ENCODE measurements around the gene ELAVL2.

The ELAVL2 gene

DNA sequence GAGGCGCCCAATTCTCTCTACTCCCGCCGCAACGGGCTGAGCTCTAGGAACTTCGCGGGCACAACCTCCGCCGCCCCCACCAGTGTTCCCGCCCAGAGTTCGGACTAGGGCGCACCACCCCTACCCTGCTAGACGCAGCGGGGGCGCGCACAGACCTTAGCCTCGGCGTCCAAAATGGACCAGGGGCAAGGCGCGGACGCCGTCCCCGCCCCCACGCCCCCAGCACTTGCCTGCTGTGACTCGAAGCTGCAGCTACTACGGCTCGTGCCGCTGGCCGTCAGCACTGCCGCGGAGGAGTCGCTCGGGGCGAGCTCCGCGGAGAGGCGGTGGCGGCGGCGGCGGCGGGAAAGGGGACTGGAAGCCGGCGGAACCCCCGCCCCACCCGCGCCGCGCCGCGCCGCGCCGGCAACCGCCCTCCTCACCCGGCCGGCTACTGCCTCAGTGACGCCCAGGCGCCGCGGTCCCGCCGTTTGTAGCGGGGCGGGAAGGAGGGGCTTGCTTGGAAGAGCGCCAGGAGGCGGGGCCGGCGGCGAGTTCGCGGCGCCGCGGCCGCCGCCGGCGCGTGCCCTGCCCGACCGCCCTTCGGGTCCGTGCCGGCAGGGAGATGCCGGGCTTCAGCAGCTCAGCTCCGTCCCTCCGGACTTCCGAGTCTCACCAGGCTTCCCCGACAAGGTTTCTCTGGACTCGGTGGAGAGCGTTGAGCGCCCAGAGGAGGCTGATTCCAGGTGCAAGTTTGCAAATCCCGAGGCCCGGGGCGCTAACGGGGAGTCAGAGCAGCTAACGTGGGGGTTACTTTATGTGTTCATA lies 4.5 kb downstream of the ELAVL2 start:
- DNase-seq, result peak; percentile 16

DNA sequence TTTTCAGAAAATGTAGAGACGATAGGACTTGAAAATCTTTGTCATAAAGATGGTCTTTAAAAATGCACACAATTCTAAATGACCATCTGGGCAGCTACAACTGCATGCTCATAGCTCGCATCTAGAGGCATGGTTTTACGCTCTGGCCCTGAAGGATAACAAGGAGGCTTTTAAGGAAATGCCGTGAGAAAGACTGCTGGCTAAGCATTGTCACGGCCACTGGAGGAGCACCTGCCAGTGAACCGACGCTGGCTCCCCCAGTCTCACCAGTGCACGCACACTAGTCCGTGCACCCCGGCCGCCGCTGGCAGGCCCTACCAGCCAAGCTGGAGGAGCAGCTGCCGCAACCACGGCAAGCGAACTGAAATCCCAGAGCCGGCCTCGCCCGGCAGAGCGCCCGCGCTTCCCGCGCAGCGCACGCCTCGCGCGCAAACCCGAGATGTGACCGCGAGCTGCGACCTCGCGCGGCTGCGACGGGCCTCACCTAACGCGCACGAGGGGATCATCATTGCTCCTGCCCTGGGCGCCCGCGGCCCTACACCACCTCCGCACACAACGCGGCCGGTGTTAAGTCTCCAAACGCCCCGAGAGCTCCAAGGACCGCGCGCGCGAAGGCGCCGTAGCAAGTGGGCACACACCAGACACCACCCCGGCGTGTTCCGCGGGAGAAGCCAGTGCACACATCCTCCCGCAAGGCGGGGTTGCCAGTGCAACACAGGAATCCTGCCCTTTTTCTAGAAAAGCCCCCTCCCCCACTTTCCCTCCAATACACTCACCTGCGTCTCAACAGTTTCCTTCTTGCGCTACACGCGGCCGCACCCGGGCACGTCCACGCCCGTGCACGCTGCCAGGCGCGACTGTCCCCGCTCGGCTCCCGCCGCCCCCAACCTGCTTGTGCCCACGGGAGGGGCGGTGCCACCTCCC lies 5.3 kb downstream of the ELAVL2 start:
- DNase-seq, result peak; percentile 19

DNA sequence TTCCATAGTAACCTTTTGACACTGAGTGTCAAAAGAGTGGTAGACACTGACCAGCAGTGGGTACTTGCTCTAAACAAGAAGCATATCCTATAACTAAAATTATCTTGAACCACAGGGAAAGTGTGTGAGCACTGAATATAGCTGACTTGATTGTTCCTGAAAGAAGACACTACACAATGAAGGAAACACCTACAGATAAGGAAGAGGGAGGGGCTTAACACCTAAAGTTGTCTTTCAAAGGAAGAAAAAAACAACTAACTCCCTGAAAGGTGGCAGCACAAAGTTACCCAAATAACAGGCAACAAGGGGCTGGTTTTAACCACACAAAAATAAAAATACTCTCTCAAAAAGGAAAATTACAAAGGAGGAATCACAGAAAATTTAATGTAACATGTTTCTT lies 6.6 kb downstream of the ELAVL2 start:
- no peak for DNase-seq

DNA sequence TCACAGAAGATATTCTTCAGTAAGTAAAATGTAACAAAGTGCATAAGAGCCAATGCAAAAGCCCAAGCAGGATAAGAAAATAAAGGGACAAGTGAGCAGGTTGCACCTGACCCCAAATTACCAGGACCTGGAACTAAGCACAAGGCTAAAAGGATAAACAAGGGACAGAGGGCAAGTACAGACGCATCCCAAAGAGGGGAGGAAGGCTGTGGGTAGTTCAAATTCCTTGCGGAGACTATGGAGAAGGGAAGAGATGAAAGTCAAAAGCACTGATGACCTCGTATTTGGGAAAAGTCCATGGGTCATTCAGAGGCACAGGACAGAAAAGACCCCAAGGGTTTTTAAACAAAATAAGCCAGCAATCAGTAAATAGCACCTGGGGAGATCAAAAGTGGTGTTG lies 11.8 kb downstream of the ELAVL2 start:
- DNase-seq, result no peak

DNA sequence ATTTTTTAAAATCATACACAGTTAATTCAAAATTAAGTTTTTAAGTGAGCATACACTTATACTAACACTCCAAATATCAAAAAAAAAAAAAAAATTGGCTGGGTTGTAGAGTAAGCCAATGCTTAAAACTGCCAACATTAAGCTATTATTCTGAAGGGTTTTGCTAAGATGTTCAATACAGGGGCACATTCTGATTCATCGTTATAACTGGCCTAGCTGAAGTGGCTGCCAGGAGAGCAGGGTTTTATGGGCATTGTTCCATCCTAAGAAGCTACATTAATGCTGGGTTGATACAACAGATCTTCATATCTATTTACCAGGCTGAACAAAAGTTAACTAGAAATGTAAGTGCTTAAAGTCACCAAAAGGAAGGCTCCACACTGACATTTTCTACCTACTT lies 13.4 kb downstream of the ELAVL2 start:
- peak; percentile 16 for DNase-seq

DNA sequence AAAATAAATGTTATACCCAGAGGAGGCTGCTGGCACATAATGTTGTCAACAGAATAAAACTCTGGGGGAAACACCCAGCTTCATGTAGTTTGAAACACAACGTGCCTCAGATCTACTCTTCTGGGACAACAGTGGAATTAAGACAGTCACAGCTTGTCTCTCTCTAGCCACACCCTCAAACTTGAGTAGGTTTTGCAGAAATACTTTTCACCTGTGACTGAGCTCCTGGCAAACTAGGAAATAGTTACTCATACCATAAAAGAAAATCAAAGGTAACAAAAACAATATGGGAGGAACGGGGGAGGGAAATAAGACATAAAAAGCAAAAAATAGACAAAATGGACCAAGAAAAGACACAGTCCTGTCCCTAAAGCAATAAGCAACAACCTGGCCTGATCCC lies 14.4 kb downstream of the ELAVL2 start:
- no peak for DNase-seq

DNA sequence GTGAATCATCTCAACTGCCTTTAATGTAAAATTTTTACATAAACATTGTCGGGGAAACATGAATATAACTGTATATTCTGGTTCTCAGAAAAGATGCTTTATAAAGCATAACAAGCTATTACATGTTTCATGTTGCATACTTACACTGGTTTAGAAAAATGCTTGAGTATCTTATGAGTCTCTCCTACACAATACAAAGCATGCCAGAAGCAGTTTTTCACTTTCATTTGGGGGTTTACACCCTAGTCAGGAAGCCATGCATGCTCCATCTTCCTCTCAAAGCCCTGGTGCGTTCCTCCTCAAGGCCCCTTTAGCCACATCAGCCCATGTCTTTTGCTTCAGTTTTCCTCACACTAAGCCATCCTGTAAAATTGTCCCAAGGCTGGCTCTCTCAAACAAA lies 22.8 kb downstream of the ELAVL2 start:
- DNase-seq, result no peak

DNA sequence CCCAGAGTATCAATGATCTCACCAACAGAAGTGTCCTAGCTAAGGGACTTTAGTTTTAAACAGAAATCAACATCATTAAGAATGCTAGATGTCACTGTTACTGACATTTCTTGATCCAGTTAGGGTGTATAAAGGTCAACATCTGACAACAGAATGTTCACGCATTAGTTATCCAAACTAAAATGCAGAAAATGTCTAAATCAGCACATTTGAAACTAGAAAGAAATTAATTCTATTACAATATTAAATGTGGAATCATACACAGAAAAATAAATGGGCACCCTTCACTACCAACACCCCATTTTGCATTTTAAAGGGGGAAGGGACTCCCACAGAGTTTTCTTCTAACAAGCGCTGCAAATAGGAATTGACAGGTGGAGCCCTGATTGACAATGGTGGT lies 24.5 kb downstream of the ELAVL2 start:
- no peak for DNase-seq

DNA sequence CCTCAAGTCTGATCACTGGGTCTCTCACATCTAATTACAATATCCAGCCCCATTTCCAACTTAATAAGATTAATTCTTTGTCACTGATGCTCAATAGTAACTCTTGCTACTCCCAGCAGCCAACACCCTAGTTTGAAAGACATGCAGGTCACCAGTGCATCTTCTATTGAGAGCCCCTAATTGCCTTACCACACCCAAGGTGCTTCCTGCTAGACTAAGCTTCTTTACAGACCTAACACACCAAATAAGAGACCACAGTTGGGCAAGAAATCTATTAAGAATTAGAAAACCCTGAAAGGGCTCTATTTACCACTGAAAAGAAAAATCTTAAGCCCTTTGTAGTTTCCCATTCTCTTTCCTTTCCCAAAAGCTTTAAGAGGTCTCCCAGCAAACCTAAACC lies 26.5 kb downstream of the ELAVL2 start:
- DNase-seq, result no peak

DNA sequence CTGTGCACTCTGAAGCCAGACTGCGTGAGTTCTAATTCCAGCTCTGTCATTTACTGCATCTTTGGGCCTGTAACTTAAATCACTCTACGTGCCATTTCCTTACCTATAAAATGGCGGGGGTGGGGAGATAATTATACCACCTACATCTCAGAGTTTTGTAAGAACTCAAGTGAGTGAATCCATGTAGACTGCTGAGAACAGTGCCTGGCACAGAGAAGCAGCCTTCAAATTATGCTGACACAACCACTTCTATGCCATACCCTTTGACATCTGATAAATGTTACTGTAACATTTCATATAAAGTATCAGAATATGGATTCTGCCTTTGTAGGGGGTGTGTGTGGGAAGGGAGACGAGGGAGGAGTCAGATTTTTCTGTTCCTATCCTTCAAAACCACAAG lies 27.7 kb downstream of the ELAVL2 start:
- no peak for DNase-seq

DNA sequence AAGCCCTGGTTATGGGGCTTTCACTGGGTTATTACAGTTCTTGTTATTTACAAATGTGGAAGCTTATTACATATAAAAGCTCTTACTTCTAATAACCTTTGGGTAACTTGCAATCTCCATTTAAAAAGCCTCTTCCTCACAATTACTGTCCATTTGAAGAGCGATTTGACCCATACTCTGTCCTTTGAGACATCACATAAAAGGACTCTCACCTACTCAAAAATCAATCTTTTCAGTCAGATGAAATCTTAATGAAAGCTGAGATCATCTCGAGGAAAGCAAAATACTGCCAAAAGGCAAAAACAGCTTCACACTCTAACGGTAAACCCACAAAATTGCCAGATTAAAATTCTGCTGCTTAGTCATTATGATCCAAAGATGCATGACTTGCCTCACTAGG lies 29.8 kb downstream of the ELAVL2 start:
- DNase-seq, result no peak

DNA sequence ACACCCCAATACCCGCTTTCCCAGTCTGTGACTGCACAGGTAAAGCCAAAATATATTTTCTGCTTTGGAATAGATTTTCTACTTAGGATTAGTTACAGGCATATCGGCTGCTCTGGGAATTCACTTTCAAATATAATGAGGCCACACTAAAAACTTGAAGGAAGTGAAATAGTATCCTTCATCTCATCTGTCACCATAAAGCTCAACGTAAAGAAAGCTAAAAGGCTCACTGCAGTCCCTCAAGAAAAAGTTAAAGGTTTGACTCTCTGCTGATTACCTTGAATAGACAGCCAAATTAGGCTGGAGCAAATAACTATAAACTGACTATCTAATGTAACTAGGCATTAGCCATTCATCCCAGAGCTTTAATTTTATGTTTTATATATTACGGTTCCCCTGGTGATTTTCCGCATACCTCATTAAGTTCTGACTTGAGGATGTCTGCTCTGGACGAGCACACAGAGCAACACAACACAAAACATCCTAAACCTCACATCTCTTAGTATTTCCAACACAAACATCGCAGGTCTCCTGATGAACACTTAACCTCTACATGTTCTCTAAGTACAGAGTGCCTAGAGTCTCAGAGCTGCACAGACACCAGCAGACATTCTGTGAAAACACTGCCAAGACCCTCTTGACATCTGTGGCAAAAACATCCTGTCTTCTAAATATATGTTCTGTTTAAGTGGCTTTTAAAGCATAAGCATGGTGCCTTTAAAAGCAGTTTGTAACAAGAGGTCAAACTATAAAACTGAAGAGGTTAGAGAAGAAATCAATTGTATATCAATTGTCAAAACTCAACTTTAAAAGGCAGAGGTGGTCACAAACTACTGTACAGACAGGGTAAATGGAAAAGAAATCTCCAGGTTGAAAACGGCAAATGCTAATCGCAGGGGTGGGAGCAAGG lies 35.4 kb downstream of the ELAVL2 start:
- no peak for DNase-seq

DNA sequence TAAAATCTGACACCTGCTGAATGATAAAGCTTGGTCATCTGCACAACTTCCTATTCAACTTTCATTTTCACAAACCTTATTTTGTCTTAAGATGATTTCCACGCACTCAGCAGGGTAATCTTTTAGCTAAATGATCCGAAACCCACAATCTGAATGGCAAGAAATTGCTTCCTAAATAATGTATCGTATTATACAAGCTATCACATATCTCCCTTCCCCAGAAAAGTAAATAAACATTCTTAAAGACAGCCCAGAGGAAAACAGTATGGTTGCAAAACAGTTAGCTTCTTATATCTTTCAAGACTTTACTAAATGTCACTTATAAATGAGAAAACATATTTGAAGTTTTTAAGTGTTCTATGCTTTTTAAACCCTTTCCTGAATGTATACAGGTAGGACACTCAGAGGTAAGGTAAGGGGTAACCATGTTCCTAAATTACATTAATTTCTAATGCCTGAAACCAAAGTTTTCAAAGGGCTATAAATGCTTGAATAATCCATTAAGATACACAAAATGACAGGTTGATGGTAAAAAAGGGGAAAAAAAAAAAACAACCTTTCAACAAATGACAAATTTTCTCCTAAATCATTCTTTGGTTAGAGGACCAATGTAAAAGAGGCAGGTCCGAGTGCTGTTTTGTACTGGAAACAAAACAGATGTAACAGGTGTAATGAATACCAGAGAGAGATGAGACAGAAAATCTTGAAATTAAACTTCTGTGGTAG lies 36.3 kb downstream of the ELAVL2 start:
- no peak for DNase-seq

DNA sequence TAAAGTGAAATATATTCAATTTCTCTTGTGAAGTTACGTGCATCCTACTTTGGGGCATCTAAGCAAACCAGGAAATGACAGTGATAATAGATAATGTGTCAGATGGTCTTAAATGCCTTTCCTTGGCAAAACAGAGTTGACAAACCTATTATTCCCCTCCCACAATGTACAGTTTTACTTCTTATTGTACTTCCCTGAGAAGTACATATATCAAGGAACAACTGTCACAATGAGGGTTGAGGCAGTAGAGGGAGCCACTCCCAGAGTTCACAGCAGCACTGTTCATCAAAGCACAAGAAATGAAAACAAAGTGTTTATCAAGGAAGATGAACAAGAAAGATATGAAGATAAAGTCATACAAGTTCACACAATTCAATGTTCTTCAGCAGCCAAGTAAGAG lies 41.1 kb downstream of the ELAVL2 start:
- DNase-seq, result no peak

DNA sequence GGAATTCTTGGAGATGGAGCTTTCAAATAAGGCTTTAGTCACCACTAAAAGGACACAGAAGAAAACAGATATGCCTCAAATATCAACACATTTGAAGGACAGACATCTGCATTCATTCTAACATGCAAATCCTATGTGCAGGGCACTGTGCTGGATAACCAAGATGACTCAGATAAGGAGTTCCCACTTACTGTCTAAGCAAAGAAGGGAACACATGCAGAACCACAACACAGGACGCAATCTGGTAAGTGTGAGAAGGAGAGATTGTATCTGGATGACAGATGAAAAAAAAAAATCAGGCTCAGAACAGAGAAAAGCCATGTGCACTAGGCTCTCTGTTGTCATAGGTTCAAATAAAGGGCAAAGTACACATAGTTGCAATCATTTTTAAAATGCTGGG lies 42.5 kb downstream of the ELAVL2 start:
- DNase-seq, result no peak

DNA sequence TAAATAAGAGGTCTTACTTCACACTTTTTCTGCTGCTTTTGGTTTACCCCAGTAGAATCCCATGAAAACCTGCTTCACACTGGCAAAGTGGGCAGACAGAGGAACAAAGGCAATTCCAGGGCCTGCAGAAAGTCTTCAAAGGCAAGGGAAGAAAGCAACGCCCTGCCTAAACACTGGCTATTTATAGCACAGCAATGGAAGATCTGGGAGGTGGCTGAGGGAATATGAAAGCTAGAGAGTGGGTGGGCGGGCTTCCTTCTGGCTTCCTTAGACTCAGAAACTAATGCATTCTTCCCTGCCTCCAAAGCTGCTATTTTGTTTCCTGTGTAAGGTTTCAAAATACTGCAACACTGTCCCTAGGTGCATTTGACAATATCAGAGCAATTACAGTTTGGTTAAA lies 46.8 kb downstream of the ELAVL2 start:
- no peak for DNase-seq

DNA sequence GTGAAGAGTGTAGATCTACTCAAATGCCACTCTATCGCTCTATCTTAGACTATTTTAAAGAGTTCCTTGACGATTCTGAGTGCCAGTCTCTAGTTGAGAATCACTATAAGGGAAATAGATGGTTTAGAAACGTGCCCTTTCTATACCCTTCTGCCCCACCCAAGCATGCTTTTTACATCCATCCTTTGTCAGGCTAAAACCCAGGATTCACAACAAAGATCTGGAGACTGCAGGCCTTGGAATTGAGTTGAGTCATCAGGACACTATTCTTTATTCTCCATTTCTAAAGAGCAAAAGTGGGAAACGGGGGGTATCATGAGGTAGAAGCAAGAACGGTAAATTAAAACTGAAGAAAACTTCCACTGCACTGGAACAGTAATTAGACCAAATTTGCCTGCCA lies 48.7 kb downstream of the ELAVL2 start:
- no peak for DNase-seq

DNA sequence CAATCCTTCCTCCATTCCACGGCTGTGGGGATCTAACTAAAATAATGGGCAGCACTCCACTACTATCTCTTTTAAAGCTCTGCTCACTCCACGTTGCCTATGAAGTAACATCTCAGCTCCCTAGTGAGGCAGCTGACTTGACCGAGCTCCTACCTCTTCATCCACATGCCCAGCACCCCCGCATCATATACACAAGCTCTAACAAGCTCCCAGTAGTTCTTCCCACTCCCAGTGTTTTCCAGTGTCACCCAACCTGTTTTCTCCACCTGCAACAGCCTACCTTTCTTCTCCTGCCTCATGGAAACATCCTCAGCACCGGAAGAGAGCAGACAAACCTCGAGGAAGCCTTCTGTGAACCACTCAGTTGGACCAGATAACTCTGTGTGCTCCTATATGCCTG lies 50.5 kb downstream of the ELAVL2 start:
- DNase-seq, result no peak

DNA sequence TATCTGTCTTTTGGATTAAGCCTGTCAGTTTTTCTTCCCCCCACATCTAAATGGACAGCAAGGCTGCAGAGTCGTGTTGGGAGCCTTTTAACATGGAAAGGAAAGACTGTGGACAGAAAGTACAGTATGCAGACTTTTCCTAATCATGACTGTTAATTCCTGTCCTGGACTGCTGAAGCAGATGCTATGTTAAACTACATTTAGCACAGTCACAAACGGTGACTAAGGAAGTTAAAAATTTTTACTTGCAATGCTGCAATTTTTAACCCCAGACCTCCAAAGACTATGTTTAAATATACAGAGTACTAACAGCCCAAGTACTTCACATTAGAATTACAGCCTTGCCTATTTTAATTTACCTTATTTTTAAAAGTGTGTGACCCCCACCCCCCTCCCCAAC lies 51.8 kb downstream of the ELAVL2 start:
- DNase-seq, result no peak

DNA sequence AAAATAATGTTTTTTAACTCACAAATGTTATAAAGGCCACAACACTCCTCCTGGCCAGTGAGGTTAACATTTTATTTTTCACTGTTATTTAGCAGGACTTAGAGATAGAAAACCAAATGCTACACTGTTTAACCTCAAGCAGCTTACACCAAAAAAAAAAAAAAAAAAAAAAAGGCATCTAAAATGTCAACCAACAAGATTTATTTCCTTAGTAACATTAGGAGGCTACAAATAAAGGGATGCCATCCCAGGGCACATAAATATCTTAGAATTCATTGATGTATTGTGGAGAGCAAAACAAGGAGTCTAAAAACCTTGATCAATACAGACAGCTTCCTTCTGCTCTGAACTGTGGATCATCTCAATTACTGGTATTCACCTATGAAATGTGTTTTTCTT lies 53.7 kb downstream of the ELAVL2 start:
- DNase-seq, result no peak

DNA sequence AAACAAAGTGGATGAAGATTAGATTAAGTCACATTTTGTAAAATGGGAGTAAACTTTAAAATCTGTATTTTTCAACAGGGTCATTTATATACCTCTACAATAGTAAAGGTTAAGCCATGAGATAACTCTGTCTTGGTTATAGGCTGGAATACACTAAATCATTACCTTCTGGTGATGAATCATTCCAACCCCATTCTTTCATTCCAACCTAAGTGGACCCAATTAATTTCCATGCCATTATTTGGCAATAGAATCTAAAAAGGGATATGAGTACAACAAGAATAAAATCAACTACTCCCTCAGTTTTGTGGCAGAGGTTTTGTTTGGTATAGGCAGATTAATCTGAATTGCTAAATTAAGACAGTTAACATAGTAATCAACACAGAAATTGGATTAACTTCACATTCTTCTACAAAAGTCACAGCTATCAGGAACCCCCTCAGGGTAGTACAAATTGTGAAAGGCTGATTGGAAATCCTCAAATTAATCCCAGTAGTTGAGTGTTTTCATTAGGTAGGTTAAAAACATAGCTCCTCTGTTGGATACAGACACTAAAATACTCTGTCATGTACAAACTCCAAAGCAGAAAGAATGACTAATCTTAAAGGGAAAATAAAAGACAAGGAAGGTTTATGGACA lies 54.2 kb downstream of the ELAVL2 start:
- DNase-seq, result no peak

Data from DMS79 (cell line).